Astrocyte of the cerebellum (primary cell): ENCODE results near the gene ARL10.

ENCODE experiments used
- DNase-seq: peaks from one replicate; pipeline ENCODE4 v3.0.0-alpha.2; 2011; ENCODE audit warnings: low read depth
- H3K4me3 ChIP-seq: 2 replicates; pipeline ENCODE4 v1.5.1; 2011; ENCODE audit warnings: mild to moderate bottlenecking, low read depth, low read length, moderate library complexity
- in situ Hi-C: cut with HindIII; loops from 2 replicates; pipeline ENCODE4 v1.10.0; 2017; ENCODE audit warnings: low sequenced_read_pairs
- TF ChIP-seq, protein P1 (sequence below): IDR thresholded peaks from 2 replicates; pipeline ENCODE4 v1.5.1; 2012; ENCODE audit warnings: low read length, low read depth, moderate library complexity, mild to moderate bottlenecking; ENCODE audit errors: missing control alignments

ARL10 gene, protein sequence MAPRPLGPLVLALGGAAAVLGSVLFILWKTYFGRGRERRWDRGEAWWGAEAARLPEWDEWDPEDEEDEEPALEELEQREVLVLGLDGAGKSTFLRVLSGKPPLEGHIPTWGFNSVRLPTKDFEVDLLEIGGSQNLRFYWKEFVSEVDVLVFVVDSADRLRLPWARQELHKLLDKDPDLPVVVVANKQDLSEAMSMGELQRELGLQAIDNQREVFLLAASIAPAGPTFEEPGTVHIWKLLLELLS

DNA sequence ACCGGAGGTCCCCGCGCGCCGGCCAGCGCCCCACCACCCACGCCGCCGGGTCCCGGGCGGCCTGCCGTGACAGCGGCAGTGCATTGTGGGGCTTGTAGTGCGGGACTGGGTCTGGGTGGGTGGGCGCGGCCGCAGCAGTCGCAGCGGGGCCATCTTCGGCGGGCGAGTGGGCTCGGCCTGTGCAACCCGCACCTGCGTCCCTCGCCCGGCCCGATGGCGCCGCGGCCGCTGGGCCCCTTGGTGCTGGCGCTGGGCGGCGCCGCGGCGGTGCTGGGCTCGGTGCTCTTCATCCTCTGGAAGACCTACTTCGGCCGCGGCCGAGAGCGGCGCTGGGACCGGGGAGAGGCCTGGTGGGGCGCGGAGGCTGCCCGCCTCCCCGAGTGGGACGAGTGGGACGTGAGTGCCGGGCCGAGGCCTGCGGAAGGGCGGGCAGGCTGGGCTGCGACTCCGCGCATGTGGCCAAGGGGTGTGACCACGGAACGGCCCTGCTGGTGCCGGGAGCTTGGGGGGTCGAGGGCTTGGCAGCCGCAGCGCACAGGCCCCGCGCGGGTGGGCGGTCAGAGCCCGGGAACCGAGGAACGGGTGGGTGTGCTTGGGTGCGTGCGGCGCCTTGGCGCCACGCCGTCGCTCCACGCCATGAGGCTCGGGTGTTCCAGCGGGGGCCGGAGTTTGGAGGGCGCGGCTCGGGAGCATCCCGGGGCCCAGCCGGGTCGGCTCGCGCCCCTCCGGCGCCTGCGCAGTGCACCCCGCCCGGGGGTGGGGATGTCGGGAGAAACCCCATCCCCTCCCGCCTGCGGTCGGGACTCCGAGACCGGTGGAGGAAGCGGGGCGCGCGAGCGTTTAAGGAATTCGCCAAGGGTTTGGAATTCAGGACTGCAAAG lies at the start of gene ARL10:
Gene ARL10, plus strand, starts transcription at position 137 of the 881 bp plus-strand sequence. Its CDS starts 77 bp downstream, at position 214.
- peak within 1 kb of the TSS; percentile 76 for H3K4me3 ChIP-seq
- in situ Hi-C loops, result no loop called here
- DNase-seq, result no peak
- TF ChIP-seq, protein P1, sequence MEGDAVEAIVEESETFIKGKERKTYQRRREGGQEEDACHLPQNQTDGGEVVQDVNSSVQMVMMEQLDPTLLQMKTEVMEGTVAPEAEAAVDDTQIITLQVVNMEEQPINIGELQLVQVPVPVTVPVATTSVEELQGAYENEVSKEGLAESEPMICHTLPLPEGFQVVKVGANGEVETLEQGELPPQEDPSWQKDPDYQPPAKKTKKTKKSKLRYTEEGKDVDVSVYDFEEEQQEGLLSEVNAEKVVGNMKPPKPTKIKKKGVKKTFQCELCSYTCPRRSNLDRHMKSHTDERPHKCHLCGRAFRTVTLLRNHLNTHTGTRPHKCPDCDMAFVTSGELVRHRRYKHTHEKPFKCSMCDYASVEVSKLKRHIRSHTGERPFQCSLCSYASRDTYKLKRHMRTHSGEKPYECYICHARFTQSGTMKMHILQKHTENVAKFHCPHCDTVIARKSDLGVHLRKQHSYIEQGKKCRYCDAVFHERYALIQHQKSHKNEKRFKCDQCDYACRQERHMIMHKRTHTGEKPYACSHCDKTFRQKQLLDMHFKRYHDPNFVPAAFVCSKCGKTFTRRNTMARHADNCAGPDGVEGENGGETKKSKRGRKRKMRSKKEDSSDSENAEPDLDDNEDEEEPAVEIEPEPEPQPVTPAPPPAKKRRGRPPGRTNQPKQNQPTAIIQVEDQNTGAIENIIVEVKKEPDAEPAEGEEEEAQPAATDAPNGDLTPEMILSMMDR, result no peak

DNA sequence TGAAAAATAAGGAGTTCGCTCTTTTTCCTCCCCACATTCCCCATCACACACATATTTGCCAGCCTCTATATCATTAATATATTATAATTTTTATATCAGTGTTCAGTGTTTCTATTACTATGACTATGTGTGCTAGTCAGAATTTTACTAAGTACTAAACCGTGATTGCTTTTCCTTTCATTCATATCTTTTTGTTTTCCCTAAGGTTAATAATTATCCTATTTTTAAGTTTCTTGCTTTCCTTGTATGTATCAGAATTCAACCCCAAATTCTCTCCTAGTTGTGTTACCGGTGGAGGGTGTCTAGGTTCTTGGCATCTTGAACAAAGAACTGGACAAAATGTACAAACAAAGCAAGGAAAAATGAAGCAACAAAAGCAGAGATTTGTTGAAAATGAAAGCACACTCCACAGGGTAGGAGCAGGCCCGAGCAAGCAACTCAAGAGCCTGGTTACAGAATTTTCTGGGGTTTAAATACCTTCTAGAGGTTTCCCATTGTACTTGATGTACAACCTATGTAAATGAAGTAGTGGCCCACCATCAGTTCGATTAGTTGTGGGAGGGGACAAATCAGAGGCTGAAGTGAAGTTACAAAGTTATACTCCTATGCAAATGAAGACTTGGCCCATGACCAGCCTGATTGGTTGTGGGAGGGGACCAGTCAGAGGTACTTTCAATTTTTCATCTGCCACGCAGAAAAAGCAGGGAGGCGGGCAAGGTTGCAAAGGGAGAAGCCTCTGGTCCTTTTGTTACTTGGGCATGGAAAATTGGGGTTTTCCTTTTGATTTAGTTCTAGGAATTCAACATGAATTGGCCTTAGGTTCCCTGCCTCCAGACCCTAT lies 47.5 kb upstream of the ARL10 start:
- DNase-seq, result no peak
- in situ Hi-C loops, result no loop called here
- TF ChIP-seq, protein P1, result no peak

DNA sequence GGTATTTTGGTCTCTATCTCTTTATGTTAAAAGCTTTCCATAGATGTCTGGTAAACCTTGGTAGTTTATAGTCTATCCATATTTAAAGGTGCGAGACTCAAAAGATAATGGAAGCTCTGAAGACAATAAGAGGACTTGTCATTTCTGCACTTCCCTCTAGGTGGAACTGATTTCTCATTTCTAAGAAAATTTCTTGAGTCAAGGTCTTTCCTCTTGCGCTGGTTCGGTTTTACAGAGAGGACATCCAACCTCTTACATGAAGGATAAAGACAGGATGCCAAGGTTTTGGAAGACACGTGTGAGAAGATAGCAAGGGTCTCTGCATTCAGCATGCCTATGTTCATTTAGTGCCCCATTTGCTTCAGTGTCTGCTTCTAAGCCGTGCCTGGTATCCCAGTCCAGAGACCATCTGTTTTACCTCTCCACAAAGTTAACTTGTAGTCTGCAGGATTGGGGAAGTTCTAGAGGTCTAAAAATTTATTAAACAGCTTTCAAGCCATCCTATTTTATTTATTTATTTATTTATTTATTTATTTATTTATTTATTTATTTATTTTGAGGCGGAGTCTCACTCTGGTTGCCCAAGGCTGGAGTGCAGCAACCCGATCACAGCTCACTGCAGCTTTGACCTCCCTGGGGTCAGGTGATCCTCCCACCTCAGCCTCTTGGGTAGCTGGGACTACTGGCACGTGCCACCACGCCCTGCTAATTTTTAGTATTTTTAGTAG lies 45.3 kb upstream of the ARL10 start:
- no peak overlapping the region for H3K4me3 ChIP-seq
- in situ Hi-C loops, result no loop called here
- TF ChIP-seq, protein P1, result peak; percentile 13
- DNase-seq, result no peak

More for the DNA sequence above, 47.5 kb upstream of the ARL10 start:
- H3K4me3 ChIP-seq, result no peak overlapping the region

DNA sequence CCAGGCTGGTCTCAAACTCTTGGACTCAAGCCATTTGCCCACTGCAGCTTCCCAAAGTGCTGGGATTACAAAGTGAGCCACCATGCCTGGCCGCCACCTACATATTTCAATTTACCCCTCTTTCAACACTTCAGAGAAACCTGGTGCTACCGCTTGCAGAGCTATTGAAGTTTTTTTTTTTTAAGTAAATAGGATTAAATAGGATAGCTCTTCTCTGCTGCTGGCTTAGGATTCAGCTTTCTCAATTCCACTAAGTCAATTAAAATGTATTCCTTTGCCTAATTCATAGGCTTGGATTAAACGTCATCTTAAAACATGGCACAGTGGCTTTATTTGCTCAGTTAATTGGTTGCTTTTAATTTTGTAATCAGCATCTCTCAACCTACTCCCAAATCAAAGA lies 44.7 kb upstream of the ARL10 start:
- no peak for DNase-seq
- H3K4me3 ChIP-seq, result no peak overlapping the region
- in situ Hi-C loops, result no loop called here
- TF ChIP-seq, protein P1, result no peak

DNA sequence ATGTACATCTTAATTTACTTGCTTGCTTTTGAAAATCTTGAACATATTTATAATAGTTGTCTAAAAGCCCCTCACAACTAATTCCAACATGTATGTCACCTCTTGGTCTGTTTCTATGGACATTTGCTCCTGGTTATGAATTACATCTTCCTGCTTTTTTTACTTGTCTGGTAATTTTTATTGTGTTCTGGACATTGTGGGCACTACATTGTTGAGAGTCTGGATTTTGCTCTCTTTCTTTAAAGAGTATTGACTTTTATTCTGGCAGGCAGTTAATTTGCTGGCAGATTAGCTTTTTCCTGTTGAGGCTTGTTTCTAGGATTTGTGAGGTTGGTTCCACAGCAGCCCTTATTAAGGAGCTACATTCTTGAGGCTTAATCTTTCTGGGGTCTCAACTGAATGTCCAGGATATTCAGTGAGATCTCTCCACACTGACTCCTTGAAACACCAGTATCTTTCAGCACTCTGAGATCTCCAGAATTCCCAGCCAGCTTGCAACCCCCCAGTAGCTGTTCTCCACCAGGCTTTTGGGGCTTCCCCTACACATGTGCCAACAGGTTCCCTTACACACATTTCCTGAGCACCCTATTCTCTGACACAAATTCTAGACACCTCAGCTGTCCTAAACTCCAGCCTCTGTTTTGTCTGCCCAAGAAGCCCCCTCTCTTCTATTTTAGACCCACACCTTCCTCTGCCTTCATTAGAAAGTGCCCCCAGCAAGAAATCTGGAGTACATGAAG lies 31.1 kb upstream of the ARL10 start:
- in situ Hi-C loops, result no loop called here
- TF ChIP-seq, protein P1, result no peak
- DNase-seq, result no peak
- H3K4me3 ChIP-seq, result no peak overlapping the region
